PFSK-1 (cell line): ENCODE data around the gene NDST4.

ENCODE experiments used
- POLR2AphosphoS5 ChIP-seq: IDR thresholded peaks from 2 replicates; pipeline ENCODE4 v1.6.1; 2012; ENCODE audit warnings: low read depth, mild to moderate bottlenecking, control low read depth, low read length, moderate library complexity
- REST ChIP-seq, 2 experiments: IDR thresholded peaks; 2 replicates each; pipeline versions ENCODE4 v1.6.1 to v1.8.0; 2011 to 2012; ENCODE audit warnings: low read depth in 2 of 2, low read length in 2 of 2, control low read depth in 1 of 2, inconsistent platforms in 1 of 2, mild to moderate bottlenecking in 1 of 2, moderate library complexity in 1 of 2; ENCODE audit not compliant: insufficient read depth in 1 of 2
- SIN3A ChIP-seq: IDR thresholded peaks from 2 replicates; pipeline ENCODE4 v1.6.1; 2012; ENCODE audit warnings: mild to moderate bottlenecking, low read length, moderate library complexity, borderline replicate concordance; ENCODE audit not compliant: insufficient read depth

GRCh38 chr4:114785570-114785969 lies 327.9 kb downstream of the NDST4 start:
- no peak for TF ChIP-seq POLR2AphosphoS5
- no peak for TF ChIP-seq SIN3A
- TF ChIP-seq REST (IDR thresholded peaks at IDR 0.05; ENCODE audit: insufficient read depth in 1 of 2, low read depth in 2 of 2, low read length in 2 of 2): no peak
